ENCODE data around the gene CD48.

Gene CD48

GRCh38 chr1:160640359-160641123, 71.1 kb downstream of the CD48 start:
- DNase-seq = no peak
- Histone ChIP-seq H3K27ac (no peak overlapping the region), H3K36me3 (no peaks in the 10 kb centered on the region), H3K4me3 (no peak overlapping the region), H3K27me3 (no peaks in the 10 kb centered on the region), H3K4me1 (no peaks in the 10 kb centered on the region), H3K9me3 (no peaks in the 10 kb centered on the region)
- no peak for TF ChIP-seq CTCF (IDR thresholded peaks at IDR 0.05)
- intact Hi-C loops (cut with DNase I; ENCODE audit: low total_unique reads) = no loop called here

GRCh38 chr1:160639652-160640051, 72.0 kb downstream of the CD48 start:
- Histone ChIP-seq H3K27me3 (no peaks in the 10 kb centered on the region), H3K9me3 (no peaks in the 10 kb centered on the region), H3K36me3 (no peaks in the 10 kb centered on the region), H3K4me3 (no peak overlapping the region), H3K27ac (no peak overlapping the region), H3K4me1 (no peaks in the 10 kb centered on the region)
- DNase-seq = no peak
- no peak for TF ChIP-seq CTCF (IDR thresholded peaks at IDR 0.05)
- intact Hi-C loops (cut with DNase I; ENCODE audit: low total_unique reads) = no loop called here

- intact Hi-C loops (cut with DNase I; ENCODE audit: low total_unique reads) = no loop called here
- no peak overlapping the region for H3K27ac ChIP-seq
Measured at GRCh38 chr1:160638926-160639325, 72.7 kb downstream of the CD48 start.

GRCh38 chr1:160638540-160638857, 73.1 kb downstream of the CD48 start:
- TF ChIP-seq CTCF (IDR thresholded peaks at IDR 0.05) = no peak
- Histone ChIP-seq H3K4me1 (no peaks in the 10 kb centered on the region), H3K27ac (no peak overlapping the region), H3K4me3 (no peak overlapping the region), H3K9me3 (no peaks in the 10 kb centered on the region), H3K27me3 (no peaks in the 10 kb centered on the region), H3K36me3 (no peaks in the 10 kb centered on the region)
- intact Hi-C loops (cut with DNase I; ENCODE audit: low total_unique reads) = no loop called here
- DNase-seq = no peak

More at GRCh38 chr1:160638926-160639325, 72.7 kb downstream of the CD48 start:
- Histone ChIP-seq H3K9me3 (no peaks in the 10 kb centered on the region), H3K36me3 (no peaks in the 10 kb centered on the region), H3K4me3 (no peak overlapping the region), H3K4me1 (no peaks in the 10 kb centered on the region), H3K27me3 (no peaks in the 10 kb centered on the region)
- no peak for DNase-seq
- no peak for TF ChIP-seq CTCF (IDR thresholded peaks at IDR 0.05)

GRCh38 chr1:160637821-160638539, 73.6 kb downstream of the CD48 start:
- no peak overlapping the region for H3K27ac ChIP-seq
- DNase-seq = no peak
- H3K36me3 ChIP-seq = no peaks in the 10 kb centered on the region
- TF ChIP-seq CTCF (IDR thresholded peaks at IDR 0.05) = no peak
- H3K4me1 ChIP-seq = no peaks in the 10 kb centered on the region
- intact Hi-C loops (cut with DNase I; ENCODE audit: low total_unique reads) = no loop called here
- H3K27me3 ChIP-seq = no peaks in the 10 kb centered on the region
- H3K4me3 ChIP-seq = no peak overlapping the region
- H3K9me3 ChIP-seq = no peaks in the 10 kb centered on the region

Measured in tibial artery (tissue), 4 donors.